ENCODE results near the gene TBL3. TPM values are rescaled to one million over a fixed set of nuclear protein-coding genes. Genes with fewer than 3 reads are reported as not detected.

TBL3 gene
- total and polyA plus RNA-seq, 3 donors from 2014 or later, result 77.1 to 109 (median 83.4) TPM

- 1 to 2% methylated on average over 10 to 83 of the region's 96 CpGs for WGBS, 2 donors
Observed at GRCh38 chr16:2019921-2020831, 48.3 kb downstream of the TBL3 start.

DNA sequence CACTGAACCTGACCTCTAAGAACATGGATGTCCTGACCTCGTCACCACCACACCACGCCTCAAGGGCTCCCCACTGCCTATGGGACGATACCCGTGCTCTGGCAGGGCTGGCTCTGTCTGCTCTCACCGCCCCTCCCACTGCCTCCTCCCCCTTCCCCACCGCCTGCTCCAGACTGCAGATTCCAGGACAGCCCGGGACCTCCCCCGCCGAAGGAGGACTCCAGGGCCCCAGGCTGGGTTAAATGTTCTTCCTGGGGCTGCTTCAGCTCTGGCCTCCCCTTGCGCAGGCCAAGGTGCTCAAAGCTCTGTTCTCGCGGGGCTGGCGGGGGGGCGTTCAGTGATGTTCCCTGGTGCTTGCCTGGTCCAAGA is 50.9 kb downstream of the TBL3 start:
- DNase-seq, result peak; percentile 61
- Histone ChIP-seq H3K9me3 (no peaks in the 10 kb centered on the region), H3K4me3 (peak overlapping the region in 1 of 2 donors; percentile 37), H3K4me1 (peaks cover 26% of the 10 kb centered on the region), H3K27ac (no peak overlapping the region), H3K36me3 (ENCODE audit: low read depth, missing control alignments) (no peaks in the 10 kb centered on the region), H3K27me3 (no peaks in the 10 kb centered on the region)
- intact Hi-C loops (cut with DNase I; ENCODE audit: low total_unique reads), result loop anchor here (10.0 kb wide), 1 partner anchor 62 kb away; no protein-coding TSS in a partner anchor
- 1 to 2% methylated on average over 5 to 14 of the region's 14 CpGs for WGBS, 2 donors
- TF ChIP-seq CTCF (IDR thresholded peaks at IDR 0.05) (no peak), POLR2A (IDR thresholded peaks at IDR 0.05) (no peak)

More at GRCh38 chr16:2019921-2020831, 48.3 kb downstream of the TBL3 start:
- intact Hi-C loops (cut with DNase I; ENCODE audit: low total_unique reads), result loop anchor here (10.0 kb wide), 1 partner anchor 65 kb away; no protein-coding TSS in a partner anchor
- Histone ChIP-seq H3K9me3 (no peaks in the 10 kb centered on the region), H3K27me3 (no peaks in the 10 kb centered on the region), H3K4me3 (peak overlapping the region in 1 of 2 donors; percentile 34), H3K36me3 (ENCODE audit: low read depth, missing control alignments) (no peaks in the 10 kb centered on the region), H3K27ac (no peak overlapping the region), H3K4me1 (peaks cover 21% of the 10 kb centered on the region)
- TF ChIP-seq POLR2A (IDR thresholded peaks at IDR 0.05) (no peak), CTCF (IDR thresholded peaks at IDR 0.05) (no peak)
- DNase-seq, result no peak

DNA sequence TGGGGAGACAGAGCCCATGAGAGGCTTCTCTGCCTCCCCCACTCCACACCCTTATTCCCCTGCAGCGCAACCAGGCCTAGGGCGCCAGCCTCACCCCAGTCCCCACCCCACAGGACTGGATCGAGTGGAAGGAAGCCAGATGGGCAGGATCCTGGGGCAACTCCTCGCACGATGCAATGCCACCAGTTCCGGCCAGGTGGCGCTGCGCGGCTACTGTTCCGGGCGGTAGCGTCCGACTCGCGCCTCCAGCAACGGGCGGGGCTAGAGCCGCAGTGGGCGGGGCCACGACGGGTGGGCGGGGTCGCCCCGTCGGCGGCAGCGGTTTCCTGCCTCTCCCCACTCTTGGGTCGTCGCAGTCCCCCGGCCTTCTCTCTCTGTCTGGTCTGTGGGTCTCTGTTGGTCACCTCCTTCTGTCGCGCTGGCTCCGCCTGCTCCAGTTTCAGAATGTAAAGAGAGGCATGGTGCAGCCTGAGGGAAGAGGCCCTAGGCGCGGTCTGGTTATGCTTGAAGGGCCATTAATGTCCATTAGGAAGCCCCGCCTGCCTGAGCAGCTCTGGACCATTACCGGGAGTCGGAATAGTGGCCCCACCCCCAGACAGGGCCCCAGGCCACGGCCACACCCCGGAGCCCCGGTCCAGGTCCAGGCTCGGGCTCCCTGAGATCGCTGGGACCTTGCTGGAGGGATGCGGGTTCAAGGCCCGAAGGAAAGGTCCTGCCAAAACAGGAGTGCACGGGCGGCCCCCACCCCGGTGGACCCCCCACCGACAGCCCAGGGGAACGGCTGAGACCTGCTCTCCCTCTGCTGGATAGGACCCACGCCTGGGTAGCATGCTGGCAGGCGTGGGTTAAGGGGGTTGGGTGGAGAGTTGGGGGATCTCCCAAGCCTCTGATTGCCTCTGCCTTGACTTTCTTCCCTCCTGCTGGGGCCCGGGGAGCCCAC is 51.5 kb downstream of the TBL3 start:
- Histone ChIP-seq H3K4me3 (peak overlapping the region; percentile 7 to 37), H3K36me3 (ENCODE audit: low read depth, missing control alignments) (no peaks in the 10 kb centered on the region), H3K9me3 (no peaks in the 10 kb centered on the region), H3K27me3 (no peaks in the 10 kb centered on the region), H3K27ac (peak overlapping the region in 1 of 2 donors; percentile 73), H3K4me1 (peaks cover 26% of the 10 kb centered on the region)
- TF ChIP-seq CTCF (IDR thresholded peaks at IDR 0.05) (peak; percentile 95 to 99 (median 97)), POLR2A (IDR thresholded peaks at IDR 0.05) (no peak)
- WGBS, 2 donors, result 17 to 33% methylated on average over 6 to 25 of the region's 53 CpGs
- DNase-seq, result peak; percentile 95
- intact Hi-C loops (cut with DNase I; ENCODE audit: low total_unique reads), result loop anchor here (10.0 kb wide), 1 partner anchor 61 kb away; no protein-coding TSS in a partner anchor

DNA sequence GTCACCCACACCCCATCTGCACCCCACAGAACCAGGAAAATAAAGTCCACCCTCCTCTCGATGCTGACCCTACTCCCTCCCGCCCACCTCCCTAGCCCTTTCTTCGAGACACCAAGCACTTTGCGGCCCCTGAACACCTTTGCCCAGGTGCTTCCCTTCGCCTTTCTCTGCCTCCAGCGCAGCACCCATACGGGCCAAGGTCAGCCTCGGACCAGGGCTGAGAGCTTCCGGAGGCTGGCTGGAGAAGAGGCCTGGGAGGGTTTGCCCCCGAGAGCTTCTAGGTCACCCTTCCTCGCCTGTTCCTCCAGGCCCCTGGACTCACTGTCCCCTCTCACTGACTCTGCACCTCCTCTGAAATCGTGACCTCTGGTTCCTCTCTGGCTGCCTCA is 52.2 kb downstream of the TBL3 start:
- DNase-seq, result no peak
- Histone ChIP-seq H3K36me3 (ENCODE audit: low read depth, missing control alignments) (no peaks in the 10 kb centered on the region), H3K4me1 (peaks cover 26% of the 10 kb centered on the region), H3K27ac (peak overlapping the region in 1 of 2 donors; percentile 73), H3K4me3 (no peak overlapping the region), H3K27me3 (no peaks in the 10 kb centered on the region), H3K9me3 (no peaks in the 10 kb centered on the region)
- WGBS, 2 donors, result 50 to 84% methylated on average over 12 of the region's 12 CpGs
- intact Hi-C loops (cut with DNase I; ENCODE audit: low total_unique reads), result loop anchor here (10.0 kb wide), 1 partner anchor 61 kb away; no protein-coding TSS in a partner anchor
- TF ChIP-seq POLR2A (IDR thresholded peaks at IDR 0.05) (no peak), CTCF (IDR thresholded peaks at IDR 0.05) (no peak)
